HG03354 (cell line): ENCODE results near the gene MRPL42.
"Not testable (repeated sequence)": the region's sequence is repeated elsewhere in the genome, so short reads cannot be mapped to it uniquely, and the experiment has no call there.

Experiments used
- ATAC-seq: cut with Tn5 transposase; IDR thresholded peaks from one replicate; pipeline ENCODE4 v1.9.1; 2021; ENCODE audit warnings: mild to moderate bottlenecking; ENCODE audit not compliant: unreplicated experiment, poor library complexity, severe bottlenecking

The MRPL42 gene

DNA sequence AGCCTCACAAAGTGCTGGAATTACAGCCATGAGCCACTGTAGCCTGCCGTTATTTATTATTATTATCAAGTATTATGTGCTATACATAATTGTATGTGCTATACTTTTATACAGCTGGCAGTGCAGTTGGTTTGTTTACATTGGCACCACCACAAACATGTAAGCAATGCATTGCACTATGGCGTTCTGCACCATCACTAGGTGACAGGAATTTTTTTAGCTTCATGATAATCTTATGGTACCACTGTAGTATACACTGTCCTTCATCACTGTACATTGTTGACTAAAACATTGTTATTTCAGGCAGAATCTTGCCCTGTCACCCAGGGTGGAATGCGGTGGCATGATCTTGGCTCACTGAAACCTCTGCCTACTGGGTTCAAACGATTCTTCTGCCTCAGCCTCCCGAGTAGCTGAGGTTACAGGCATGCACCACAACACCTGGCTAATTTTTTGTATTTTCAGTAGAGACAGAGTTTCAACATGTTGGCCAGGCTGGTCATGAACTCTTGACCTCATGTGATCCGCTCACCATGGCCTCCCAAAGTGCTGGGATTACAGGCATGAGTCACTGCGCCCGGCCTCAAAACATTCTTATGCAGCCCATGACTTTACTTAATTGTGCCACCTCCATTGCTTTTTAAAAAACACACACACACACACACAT lies 17.1 kb downstream of the MRPL42 start:
- no peak for ATAC-seq

- ATAC-seq: not testable (repeated sequence)
These were observed 25.5 kb downstream of the MRPL42 start for GRCh38 chr12:93492808-93493207.

GRCh38 chr12:93494096-93494495 lies 26.8 kb downstream of the MRPL42 start:
- ATAC-seq: no peak

- ATAC-seq: no peak
These were observed 30.1 kb downstream of the MRPL42 start for GRCh38 chr12:93497456-93497855.

DNA sequence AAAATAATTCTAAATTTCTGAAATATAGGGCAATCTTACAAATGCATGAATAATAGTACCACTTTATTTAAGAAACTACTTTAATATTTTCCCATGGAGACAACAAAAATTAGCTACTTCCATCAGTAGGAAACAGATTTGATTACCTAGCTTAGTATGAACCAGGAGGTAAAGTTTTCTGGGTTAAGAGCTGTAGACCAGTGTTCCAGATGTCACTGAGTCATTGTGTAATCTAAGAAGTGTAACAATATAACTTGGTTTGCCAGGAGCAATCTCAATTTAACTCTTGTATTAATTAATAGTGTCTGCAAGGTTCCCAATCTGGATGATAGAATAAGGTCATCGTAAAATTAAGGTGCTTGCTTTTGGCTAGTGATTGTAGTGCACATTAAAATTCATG lies 31.5 kb downstream of the MRPL42 start:
- ATAC-seq: not testable (repeated sequence)

GRCh38 chr12:93500201-93500600 lies 32.9 kb downstream of the MRPL42 start:
- no peak for ATAC-seq

GRCh38 chr12:93500667-93501066 lies 33.4 kb downstream of the MRPL42 start:
- no peak for ATAC-seq

- no peak for ATAC-seq
These were observed 35.7 kb downstream of the MRPL42 start for GRCh38 chr12:93502802-93503623.

- ATAC-seq: no peak
These were observed 39.9 kb downstream of the MRPL42 start for GRCh38 chr12:93507165-93507564.

GRCh38 chr12:93509506-93509905 lies 42.2 kb downstream of the MRPL42 start:
- ATAC-seq: no peak

- ATAC-seq: no peak
These were observed 47.5 kb downstream of the MRPL42 start for GRCh38 chr12:93514853-93515252.

GRCh38 chr12:93518725-93519124 lies 51.4 kb downstream of the MRPL42 start:
- ATAC-seq: no peak

DNA sequence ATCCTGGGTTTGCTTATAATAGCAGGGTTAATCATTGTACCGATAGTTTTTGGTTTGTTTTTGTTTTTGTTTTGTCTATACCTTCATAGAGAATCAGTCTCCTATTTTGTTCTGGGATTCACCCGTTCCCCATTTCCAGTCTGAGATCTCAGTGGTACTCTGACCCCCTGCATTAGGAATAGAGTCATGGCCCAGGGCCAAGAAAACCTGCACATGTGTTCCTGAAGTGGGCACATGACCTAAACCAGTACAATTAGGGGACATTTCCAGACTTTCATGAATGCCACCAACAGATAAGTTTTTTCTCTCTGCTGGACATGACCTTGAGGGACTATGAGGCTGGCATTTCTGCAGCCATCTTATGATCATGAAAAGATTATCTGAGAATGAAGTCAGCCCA lies 52.5 kb downstream of the MRPL42 start:
- no peak for ATAC-seq

DNA sequence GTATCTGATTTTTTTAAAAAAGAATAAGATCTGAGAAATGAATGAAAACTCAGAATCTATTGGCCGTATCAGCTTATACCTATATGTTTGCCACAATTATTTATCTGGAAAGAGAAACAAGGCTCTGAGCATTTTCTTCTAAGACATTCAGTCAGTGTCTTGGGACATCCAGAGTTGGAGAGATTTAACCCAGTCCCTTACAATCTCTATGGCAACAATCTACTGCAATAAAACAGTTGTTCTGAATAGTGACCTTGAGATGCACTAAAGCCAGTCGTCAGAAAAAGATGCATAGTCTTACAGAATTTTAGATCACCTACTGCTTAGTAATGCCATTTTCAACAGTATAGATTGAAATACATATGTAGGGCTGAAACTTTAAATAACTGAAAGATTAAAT lies 53.1 kb downstream of the MRPL42 start:
- no peak for ATAC-seq

DNA sequence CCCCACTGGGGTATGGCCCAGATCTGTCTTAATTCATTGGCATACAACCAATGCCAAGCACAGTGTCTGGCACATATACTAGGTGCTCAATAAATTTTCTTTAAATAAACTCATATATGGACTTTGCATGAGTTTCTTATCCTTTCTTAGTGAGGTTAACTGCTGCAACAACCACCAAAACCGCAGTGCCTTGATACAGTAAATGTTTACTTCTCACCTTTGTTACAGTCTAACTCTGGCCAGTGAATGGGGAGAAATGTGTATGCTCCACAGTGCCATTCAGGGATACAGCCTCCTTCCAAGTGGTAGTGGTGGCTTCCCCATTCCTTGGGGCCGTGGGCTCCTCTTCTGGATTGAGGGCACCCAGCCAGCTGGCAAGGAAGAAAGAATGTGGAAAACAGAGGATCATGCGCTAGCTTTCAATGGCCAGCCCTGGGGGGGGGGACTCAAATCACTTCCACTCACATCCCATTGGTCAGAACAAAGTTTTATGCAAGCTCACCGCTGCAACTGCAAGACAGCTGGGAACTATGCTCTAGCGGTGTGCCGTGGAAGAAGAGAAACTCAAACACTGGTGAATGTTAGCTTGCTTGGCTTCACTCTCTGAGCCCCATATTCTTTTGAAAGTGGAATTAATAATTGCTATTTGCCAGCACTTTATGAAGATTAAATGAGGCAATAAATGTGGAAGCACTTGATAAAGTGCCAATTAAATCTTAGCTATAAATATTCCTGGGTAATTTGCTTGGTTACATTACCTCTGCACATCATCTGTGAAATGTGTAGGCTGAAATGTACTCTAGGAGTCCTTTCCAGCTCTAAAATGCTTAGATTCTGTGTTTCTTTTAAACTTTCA lies 54.1 kb downstream of the MRPL42 start:
- no peak for ATAC-seq

DNA sequence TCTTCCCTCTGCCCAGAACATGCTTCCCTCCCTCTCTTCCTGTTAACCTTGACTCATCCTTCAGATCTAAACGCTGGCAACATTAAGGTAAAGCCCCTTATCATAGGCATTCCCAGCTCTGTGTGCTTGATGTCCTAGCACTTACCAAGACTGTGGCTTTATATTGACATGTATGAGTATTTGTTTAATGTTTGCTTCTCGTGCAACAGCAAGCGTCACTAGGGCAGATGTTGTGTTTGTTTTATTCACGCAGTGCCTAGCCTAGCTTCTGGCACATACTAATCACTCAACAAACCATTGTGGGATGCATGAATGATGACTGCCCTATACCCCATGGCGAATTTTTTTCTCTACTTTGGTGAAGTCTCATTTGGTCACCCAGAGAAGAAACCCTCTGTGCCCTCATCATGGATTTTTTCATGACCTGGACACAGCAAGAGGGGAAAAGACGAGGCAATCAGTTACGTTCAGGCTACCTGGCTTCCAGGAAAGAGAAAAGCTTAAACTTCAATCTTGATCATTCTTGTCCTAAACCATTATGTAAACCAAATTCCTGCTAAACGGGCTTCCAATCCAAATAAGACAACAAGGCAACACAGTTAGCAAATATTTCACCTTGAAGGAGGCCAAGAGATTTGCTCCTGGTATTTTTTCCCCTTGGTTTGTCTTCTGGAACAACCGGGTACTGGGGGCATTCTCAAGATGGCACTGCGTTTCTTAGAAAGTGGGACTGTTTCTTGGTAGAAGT lies 57.2 kb downstream of the MRPL42 start:
- ATAC-seq: no peak

DNA sequence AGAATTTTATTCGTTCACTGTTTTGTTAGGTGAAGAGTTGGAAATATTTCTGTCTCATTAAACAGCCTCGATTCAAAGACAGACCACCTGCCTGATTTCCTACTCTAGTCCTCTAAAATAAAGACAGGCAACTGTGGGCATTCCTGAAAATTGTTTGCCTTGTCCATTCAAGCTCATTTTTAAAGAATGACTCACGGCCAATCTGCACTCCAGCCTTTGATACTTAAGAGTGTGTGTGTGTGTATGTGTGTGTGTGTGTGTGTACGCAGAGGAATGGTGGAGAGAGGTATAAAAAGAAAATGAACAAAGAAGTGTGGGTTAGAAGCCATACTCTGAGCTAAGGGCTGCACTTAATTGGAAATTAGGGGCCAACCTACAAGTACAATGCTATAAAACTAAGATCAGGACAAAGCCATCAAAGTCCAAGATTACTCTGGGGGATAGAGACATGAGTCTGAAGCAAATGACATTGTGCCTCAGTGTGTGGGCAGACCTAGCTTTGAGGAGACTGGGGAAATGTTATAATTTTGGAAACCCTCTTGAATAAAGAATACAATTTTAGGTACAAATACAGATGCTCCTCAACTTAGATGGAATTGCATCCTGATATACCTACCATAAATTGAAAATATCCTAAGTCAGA lies 59.6 kb downstream of the MRPL42 start:
- no peak for ATAC-seq

DNA sequence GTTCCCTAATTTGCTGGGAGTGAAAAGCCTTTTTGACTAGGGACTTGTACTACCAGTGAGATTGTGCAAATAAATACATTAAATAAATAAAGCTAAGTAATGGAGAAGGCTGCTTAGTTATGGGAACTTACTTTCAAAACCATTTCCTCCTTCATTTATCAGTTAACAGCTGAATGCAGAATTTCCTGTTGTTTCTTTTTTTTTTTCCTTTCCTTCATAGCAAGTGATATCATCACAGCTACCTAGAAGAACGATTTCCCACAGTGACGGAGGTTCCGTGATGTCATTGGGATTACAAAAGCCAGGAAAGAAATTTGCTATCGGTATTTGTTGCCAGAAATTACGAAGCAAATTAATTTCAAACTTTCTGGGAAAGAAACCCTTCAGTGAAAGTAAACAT lies 63.0 kb downstream of the MRPL42 start:
- ATAC-seq: no peak

DNA sequence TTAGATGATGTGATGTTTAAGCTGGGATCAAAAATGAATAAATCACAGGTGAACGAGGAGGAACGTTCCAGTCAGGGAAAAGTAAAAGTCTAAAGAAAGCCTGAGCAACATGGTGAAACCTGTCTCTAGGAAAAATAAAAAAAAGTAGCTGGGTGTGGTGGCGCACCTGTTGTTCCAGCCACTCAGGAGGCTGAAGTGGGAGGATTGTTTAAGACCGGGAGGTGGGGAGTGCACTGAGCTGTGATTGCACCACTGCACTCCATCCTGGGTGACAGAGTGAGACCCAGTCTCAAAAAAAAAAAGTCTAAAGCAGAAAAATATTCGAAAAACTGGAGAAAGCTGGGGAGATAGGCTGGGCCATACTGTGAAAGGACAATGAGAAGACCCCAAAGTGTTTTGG lies 66.0 kb downstream of the MRPL42 start:
- ATAC-seq: no peak
